Osteoblast (primary cell): ENCODE data around the gene FUT9. TPM values are rescaled to one million over a fixed set of nuclear protein-coding genes. Genes with fewer than 3 reads are reported as not detected.

Experiments used
- DNase-seq: peaks from one replicate; pipeline ENCODE4 v3.0.0; 2011; ENCODE audit warnings: low spot score, mixed read lengths; ENCODE audit not compliant: insufficient read length; ENCODE audit errors: missing footprints
- H2AFZ ChIP-seq: 2 replicates; pipeline ENCODE4 v1.6.0; 2011; ENCODE audit warnings: mild to moderate bottlenecking, low read length
- H3K27ac ChIP-seq: 2 replicates; pipeline ENCODE4 v1.5.1; 2011; ENCODE audit warnings: mild to moderate bottlenecking, low read depth, low read length, moderate library complexity
- H3K27me3 ChIP-seq: 2 replicates; pipeline ENCODE4 v1.6.0; 2012; ENCODE audit warnings: mild to moderate bottlenecking, control low read depth, inconsistent platforms, low read length, moderate library complexity; ENCODE audit not compliant: insufficient read depth
- H3K36me3 ChIP-seq: 2 replicates; pipeline ENCODE4 v1.5.1; 2011; ENCODE audit warnings: mild to moderate bottlenecking, low read length, control low read depth, moderate library complexity; ENCODE audit not compliant: insufficient read depth
- H3K4me1 ChIP-seq: 2 replicates; pipeline ENCODE4 v1.5.1; 2011; ENCODE audit warnings: mild to moderate bottlenecking, low read length, control low read depth, moderate library complexity; ENCODE audit not compliant: insufficient read depth
- H3K4me2 ChIP-seq: 2 replicates; pipeline ENCODE4 v1.6.0; 2011; ENCODE audit warnings: mild to moderate bottlenecking, low read length; ENCODE audit not compliant: insufficient read depth
- H3K4me3 ChIP-seq: fragments of 200-600 bp; sonication (generic); 3 replicates; pipeline ENCODE4 v1.5.1; 2012; ENCODE audit warnings: mild to moderate bottlenecking, low read length, inconsistent platforms; ENCODE audit not compliant: insufficient read depth
- H3K79me2 ChIP-seq: 2 replicates; pipeline ENCODE4 v1.6.0; 2012; ENCODE audit warnings: mild to moderate bottlenecking, low read length, control low read depth, inconsistent platforms; ENCODE audit not compliant: insufficient read depth
- H3K9me3 ChIP-seq: 2 replicates; pipeline ENCODE4 v1.5.1; 2011; ENCODE audit warnings: low read depth, low read length, control low read depth
- H4K20me1 ChIP-seq: 2 replicates; pipeline ENCODE4 v1.6.0; 2012; ENCODE audit warnings: mild to moderate bottlenecking, low read length, control low read depth; ENCODE audit not compliant: insufficient read depth
- total RNA-seq: library from RNA; depleted of rRNA; stranded (reverse); fragments of >200 nt; gene quantifications from 2 replicates; pipeline ENCODE4 v1.2.3, GENCODE V29; 2012
- TF ChIP-seq, protein P1 (sequence below): IDR thresholded peaks from 2 replicates; pipeline ENCODE4 v1.5.1; 2011; ENCODE audit warnings: mild to moderate bottlenecking, low read depth, low read length, moderate library complexity; ENCODE audit errors: extremely low read depth

The FUT9 gene
- total RNA-seq, 1 donor = not detected

DNA sequence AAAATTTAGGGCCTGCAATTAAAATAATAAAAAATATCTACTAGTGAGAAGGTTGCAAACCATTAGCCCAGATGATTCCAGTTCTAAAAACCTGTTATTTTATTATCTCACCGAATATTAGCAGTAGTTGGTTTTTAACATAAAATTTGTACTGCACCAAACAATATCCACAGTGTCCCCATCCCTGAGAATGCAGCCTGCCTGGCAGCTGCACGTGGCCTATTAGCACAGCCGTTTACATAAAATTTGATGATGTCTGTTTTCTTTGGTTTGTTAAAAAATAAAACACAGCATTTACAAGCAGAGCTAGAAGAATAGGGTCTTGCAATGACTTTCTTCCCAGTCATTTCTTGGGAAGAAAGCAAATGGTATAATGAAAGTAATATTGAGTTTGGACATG is 58.2 kb downstream of the FUT9 start:
- H3K79me2 ChIP-seq = no peaks in the 10 kb centered on the region
- H3K27me3 ChIP-seq = no peaks in the 10 kb centered on the region
- TF ChIP-seq, protein P1, sequence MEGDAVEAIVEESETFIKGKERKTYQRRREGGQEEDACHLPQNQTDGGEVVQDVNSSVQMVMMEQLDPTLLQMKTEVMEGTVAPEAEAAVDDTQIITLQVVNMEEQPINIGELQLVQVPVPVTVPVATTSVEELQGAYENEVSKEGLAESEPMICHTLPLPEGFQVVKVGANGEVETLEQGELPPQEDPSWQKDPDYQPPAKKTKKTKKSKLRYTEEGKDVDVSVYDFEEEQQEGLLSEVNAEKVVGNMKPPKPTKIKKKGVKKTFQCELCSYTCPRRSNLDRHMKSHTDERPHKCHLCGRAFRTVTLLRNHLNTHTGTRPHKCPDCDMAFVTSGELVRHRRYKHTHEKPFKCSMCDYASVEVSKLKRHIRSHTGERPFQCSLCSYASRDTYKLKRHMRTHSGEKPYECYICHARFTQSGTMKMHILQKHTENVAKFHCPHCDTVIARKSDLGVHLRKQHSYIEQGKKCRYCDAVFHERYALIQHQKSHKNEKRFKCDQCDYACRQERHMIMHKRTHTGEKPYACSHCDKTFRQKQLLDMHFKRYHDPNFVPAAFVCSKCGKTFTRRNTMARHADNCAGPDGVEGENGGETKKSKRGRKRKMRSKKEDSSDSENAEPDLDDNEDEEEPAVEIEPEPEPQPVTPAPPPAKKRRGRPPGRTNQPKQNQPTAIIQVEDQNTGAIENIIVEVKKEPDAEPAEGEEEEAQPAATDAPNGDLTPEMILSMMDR = no peak
- H3K4me2 ChIP-seq = no peak overlapping the region
- no peak overlapping the region for H3K27ac ChIP-seq
- no peak overlapping the region for H2AFZ ChIP-seq
- H3K9me3 ChIP-seq = no peaks in the 10 kb centered on the region
- no peaks in the 10 kb centered on the region for H3K36me3 ChIP-seq
- no peak overlapping the region for H3K4me3 ChIP-seq
- H3K4me1 ChIP-seq = no peaks in the 10 kb centered on the region
- DNase-seq = no peak
- H4K20me1 ChIP-seq = no peaks in the 10 kb centered on the region

DNA sequence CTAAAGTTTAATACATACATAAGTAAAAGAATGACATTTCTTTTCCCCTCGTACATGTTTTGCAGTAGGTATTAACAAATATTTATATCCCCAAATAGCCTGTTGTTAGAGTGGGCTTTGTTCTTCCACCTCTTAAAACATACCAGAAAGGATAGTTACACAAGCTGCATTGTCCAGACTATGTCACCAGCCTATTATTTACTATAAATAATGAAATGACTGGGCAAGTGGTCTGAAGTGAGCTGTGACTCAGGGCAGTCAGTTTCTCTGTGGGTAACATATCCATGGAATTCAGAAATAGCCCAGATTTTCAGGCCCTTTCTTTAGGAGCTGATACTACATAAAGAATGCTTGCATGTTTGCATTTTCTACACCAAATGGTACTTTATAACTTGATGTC is 60.1 kb downstream of the FUT9 start:
- Histone ChIP-seq H3K4me3 (no peak overlapping the region), H2AFZ (no peak overlapping the region), H3K9me3 (no peaks in the 10 kb centered on the region), H3K27me3 (no peaks in the 10 kb centered on the region), H3K4me2 (no peak overlapping the region), H4K20me1 (no peaks in the 10 kb centered on the region), H3K79me2 (no peaks in the 10 kb centered on the region), H3K27ac (no peak overlapping the region), H3K4me1 (no peaks in the 10 kb centered on the region), H3K36me3 (no peaks in the 10 kb centered on the region)
- TF ChIP-seq, protein P1 = no peak
- DNase-seq = no peak

DNA sequence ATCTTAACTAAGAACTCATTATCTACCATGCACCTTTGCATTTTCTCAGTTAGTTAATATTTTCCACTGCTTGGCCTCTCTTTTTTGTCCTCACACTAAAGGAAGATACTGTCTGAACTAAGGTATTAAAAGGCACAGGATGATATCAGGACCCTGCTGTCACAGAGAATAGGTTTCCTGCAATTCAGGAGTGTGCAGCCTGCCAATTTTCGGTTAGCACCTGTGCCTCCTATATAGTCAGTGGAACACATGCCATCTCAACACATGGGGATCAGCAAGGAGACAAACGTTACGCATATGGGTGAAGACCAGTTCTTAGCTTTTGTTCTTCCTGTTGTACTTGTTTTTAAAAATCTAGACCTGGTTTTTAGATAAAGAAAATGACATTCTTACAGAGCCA is 71.0 kb downstream of the FUT9 start:
- no peaks in the 10 kb centered on the region for H4K20me1 ChIP-seq
- no peak for DNase-seq
- peaks cover 3% of the 10 kb centered on the region for H3K9me3 ChIP-seq
- H3K36me3 ChIP-seq = no peaks in the 10 kb centered on the region
- H3K4me1 ChIP-seq = no peaks in the 10 kb centered on the region
- no peak overlapping the region for H3K27ac ChIP-seq
- no peaks in the 10 kb centered on the region for H3K27me3 ChIP-seq
- H3K4me2 ChIP-seq = no peak overlapping the region
- no peaks in the 10 kb centered on the region for H3K79me2 ChIP-seq
- TF ChIP-seq, protein P1 = no peak
- H3K4me3 ChIP-seq = no peak overlapping the region
- no peak overlapping the region for H2AFZ ChIP-seq

DNA sequence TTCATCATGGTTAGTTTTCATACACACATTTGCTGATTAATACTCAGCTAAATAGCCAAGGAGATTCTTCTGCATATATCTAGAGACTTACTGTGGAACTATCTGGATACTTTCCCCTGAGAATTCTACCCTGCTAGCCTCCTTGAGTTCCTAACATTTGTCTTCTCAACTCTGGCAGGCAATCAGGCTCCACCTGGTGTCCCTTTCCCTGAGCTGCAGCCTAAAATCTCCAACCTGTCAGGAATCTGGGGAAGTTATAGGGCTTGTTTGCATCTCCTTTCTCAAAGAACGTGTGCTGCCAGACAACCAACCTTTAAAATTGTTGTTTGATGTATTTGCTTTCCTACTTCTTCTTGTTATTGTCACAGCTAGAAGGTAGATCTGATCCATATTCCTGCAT is 73.4 kb downstream of the FUT9 start:
- H3K4me1 ChIP-seq = no peaks in the 10 kb centered on the region
- no peaks in the 10 kb centered on the region for H4K20me1 ChIP-seq
- H3K4me2 ChIP-seq = no peak overlapping the region
- no peak overlapping the region for H3K4me3 ChIP-seq
- H3K9me3 ChIP-seq = no peaks in the 10 kb centered on the region
- H3K27ac ChIP-seq = no peak overlapping the region
- H3K36me3 ChIP-seq = no peaks in the 10 kb centered on the region
- TF ChIP-seq, protein P1 = no peak
- H2AFZ ChIP-seq = no peak overlapping the region
- no peak for DNase-seq
- no peaks in the 10 kb centered on the region for H3K79me2 ChIP-seq
- H3K27me3 ChIP-seq = no peaks in the 10 kb centered on the region
